Ovary (tissue), 3 donors: Measurements from ENCODE around the gene PTPRG.

Source experiments
- CTCF ChIP-seq, 3 donors: fragments of 450-650 bp in 2 of 3; fragments of 200-600 bp in 1 of 3; IDR thresholded peaks; one replicate each; pipeline versions ENCODE4 v1.5.1 to v1.8.0; 2016 to 2022; ENCODE audit warnings: antibody characterized with exemption in 3 of 3, mild to moderate bottlenecking in 1 of 3
- EP300 ChIP-seq: sonication (generic); formaldehyde crosslinking; IDR thresholded peaks from one replicate; pipeline ENCODE4 v1.6.1; 2017; ENCODE audit warnings: antibody characterized with exemption
- POLR2A ChIP-seq: fragments of 450-650 bp; IDR thresholded peaks from one replicate; pipeline ENCODE4 v1.6.1; 2017; ENCODE audit warnings: antibody characterized with exemption, mild to moderate bottlenecking, moderate library complexity
- donor health status: DM: no; HTN: no; CAD: no.

GRCh38 chr3:61863579-61863978 is 302.2 kb downstream of the PTPRG start:
- TF ChIP-seq CTCF (IDR thresholded peaks at IDR 0.05) (no peak), POLR2A (no peak), EP300 (no peak)
